ENCODE results near the gene HMGB3.

GRCh38 chrX:150954951-150955350 lies 28.2 kb upstream of the HMGB3 start:
- TF ChIP-seq CTCF (IDR thresholded peaks at IDR 0.05; ENCODE audit: low read depth, low read length, missing input control) (no peak), TAF1 (conservative IDR thresholded peaks at IDR 0.05) (no peak), MAX (IDR thresholded peaks at IDR 0.05) (no peak), ZBTB33 (IDR thresholded peaks at IDR 0.05) (no peak), JUND (IDR thresholded peaks at IDR 0.05) (no peak), SP1 (IDR thresholded peaks at IDR 0.05) (no peak), NR2F2 (IDR thresholded peaks at IDR 0.05) (no peak), EGR1 (IDR thresholded peaks at IDR 0.05; ENCODE audit: low read depth in 2 of 2) (no peak), FOXA1 (IDR thresholded peaks at IDR 0.05) (no peak)
- TF ChIP-seq, protein P1, sequence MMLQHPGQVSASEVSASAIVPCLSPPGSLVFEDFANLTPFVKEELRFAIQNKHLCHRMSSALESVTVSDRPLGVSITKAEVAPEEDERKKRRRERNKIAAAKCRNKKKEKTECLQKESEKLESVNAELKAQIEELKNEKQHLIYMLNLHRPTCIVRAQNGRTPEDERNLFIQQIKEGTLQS (IDR thresholded peaks at IDR 0.05): no peak

All from liver (tissue), 3 donors.